Upper lobe of left lung (tissue), 4 donors: ENCODE measurements around the gene RHOG.

Experiments
- CTCF ChIP-seq, 6 experiments: fragments of 450-650 bp in 4 of 6; fragments of 200-600 bp in 2 of 6; sonication (generic) in 2 of 6; IDR thresholded peaks; one replicate each; pipeline ENCODE4 v1.5.1; 2016 to 2019; ENCODE audit warnings: antibody characterized with exemption in 6 of 6
- EP300 ChIP-seq, 4 donors: sonication (generic); formaldehyde crosslinking; IDR thresholded peaks; one replicate each; pipeline ENCODE4 v1.5.1; 2017; ENCODE audit warnings: antibody characterized with exemption in 4 of 4, control low read depth in 2 of 4
- POLR2A ChIP-seq, 4 donors: fragments of 450-650 bp; IDR thresholded peaks; one replicate each; pipeline ENCODE4 v1.5.1; 2016 to 2017; ENCODE audit warnings: antibody characterized with exemption in 4 of 4, mild to moderate bottlenecking in 2 of 4
- POLR2AphosphoS5 ChIP-seq, 2 donors: sonication (generic); formaldehyde crosslinking; IDR thresholded peaks; one replicate each; pipeline ENCODE4 v1.5.1; 2017; ENCODE audit warnings: antibody characterized with exemption in 2 of 2

GRCh38 chr11:3845246-3845645, 4.5 kb upstream of the RHOG start:
- TF ChIP-seq CTCF (IDR thresholded peaks at IDR 0.05) (no peak), POLR2A (IDR thresholded peaks at IDR 0.05) (no peak), POLR2AphosphoS5 (IDR thresholded peaks at IDR 0.05) (no peak), EP300 (IDR thresholded peaks at IDR 0.05) (no peak)
